Left ventricle myocardium inferior (tissue), 1 donor: ENCODE data around the gene OR5A2. TPM values are rescaled to one million over a fixed set of nuclear protein-coding genes. Genes with fewer than 3 reads are reported as not detected.

Source experiments
- DNase-seq: peaks from one replicate; pipeline ENCODE4 v3.0.0-alpha.2; 2020
- H3K27ac ChIP-seq: fragments of 200-600 bp; replicated peaks from 2 replicates; pipeline ENCODE4 v1.8.0; 2021
- H3K27me3 ChIP-seq: fragments of 200-600 bp; 2 replicates; pipeline ENCODE4 v1.8.0; 2021; ENCODE audit warnings: low read depth
- H3K36me3 ChIP-seq: fragments of 200-600 bp; 2 replicates; pipeline ENCODE4 v1.8.0; 2021
- H3K4me1 ChIP-seq: fragments of 200-600 bp; 2 replicates; pipeline ENCODE4 v1.8.0; 2021
- H3K4me3 ChIP-seq: fragments of 200-600 bp; 2 replicates; pipeline ENCODE4 v1.8.0; 2021; ENCODE audit warnings: mild to moderate bottlenecking, moderate library complexity
- H3K9me3 ChIP-seq: fragments of 200-600 bp; replicated peaks from 2 replicates; pipeline ENCODE4 v1.8.0; 2021
- intact Hi-C: fragments of 100-400 bp; cut with micrococcal nuclease; formaldehyde crosslinking; loops from one replicate; pipeline ENCODE4 v1.11.0; 2022
- long read RNA-seq: library from polyadenylated mRNA; unstranded; transcript quantifications from one replicate; pipeline ENCODE4 v2.0.0, GENCODE V29; 2021
- total RNA-seq: library from RNA; stranded (reverse); fragmentation: NEBNext Ultra II Directional; extraction: Animal tissue kit (Norgen Biotek cat#: 25700); gene quantifications from one replicate; pipeline ENCODE4 v1.2.1, GENCODE V29; 2021
- TF ChIP-seq, protein P1 (sequence below): fragments of 200-600 bp; IDR thresholded peaks from 2 replicates; pipeline ENCODE4 v1.8.0; 2021; ENCODE audit warnings: antibody characterized with exemption, mild to moderate bottlenecking, borderline replicate concordance
- donor health status: DM: no; HTN: yes; CAD: no; lungs with severe emphysema.

The OR5A2 gene, protein sequence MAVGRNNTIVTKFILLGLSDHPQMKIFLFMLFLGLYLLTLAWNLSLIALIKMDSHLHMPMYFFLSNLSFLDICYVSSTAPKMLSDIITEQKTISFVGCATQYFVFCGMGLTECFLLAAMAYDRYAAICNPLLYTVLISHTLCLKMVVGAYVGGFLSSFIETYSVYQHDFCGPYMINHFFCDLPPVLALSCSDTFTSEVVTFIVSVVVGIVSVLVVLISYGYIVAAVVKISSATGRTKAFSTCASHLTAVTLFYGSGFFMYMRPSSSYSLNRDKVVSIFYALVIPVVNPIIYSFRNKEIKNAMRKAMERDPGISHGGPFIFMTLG
- not detected for total RNA-seq
- long read RNA-seq, result 0 reads

GRCh38 chr11:59426361-59427067, at the start of gene OR5A2:
Gene OR5A2 (minus strand): TSS chr11:59426413. CDS start chr11:59422953, 3,460 bp downstream.
- Histone ChIP-seq H3K4me3 (no peak within 1 kb of the TSS), H3K36me3 (no peaks in the 10 kb centered on the region), H3K27ac (no peak within 1 kb of the TSS), H3K27me3 (peaks cover 3% of the 10 kb centered on the region), H3K4me1 (no peaks in the 10 kb centered on the region), H3K9me3 (no peaks in the 10 kb centered on the region)
- no peak for DNase-seq
- intact Hi-C loops, result loop anchor here (10.0 kb wide), 1 partner anchor 252 kb away; the partner anchor contains the start of gene DTX4
- TF ChIP-seq, protein P1, sequence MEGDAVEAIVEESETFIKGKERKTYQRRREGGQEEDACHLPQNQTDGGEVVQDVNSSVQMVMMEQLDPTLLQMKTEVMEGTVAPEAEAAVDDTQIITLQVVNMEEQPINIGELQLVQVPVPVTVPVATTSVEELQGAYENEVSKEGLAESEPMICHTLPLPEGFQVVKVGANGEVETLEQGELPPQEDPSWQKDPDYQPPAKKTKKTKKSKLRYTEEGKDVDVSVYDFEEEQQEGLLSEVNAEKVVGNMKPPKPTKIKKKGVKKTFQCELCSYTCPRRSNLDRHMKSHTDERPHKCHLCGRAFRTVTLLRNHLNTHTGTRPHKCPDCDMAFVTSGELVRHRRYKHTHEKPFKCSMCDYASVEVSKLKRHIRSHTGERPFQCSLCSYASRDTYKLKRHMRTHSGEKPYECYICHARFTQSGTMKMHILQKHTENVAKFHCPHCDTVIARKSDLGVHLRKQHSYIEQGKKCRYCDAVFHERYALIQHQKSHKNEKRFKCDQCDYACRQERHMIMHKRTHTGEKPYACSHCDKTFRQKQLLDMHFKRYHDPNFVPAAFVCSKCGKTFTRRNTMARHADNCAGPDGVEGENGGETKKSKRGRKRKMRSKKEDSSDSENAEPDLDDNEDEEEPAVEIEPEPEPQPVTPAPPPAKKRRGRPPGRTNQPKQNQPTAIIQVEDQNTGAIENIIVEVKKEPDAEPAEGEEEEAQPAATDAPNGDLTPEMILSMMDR, result no peak

- no peak overlapping the region for H3K27ac ChIP-seq
- TF ChIP-seq, protein P1, result no peak
- H3K36me3 ChIP-seq, result no peaks in the 10 kb centered on the region
- DNase-seq, result no peak
- intact Hi-C loops, result no loop called here
- no peaks in the 10 kb centered on the region for H3K9me3 ChIP-seq
- H3K27me3 ChIP-seq, result peaks cover 4% of the 10 kb centered on the region
- no peaks in the 10 kb centered on the region for H3K4me1 ChIP-seq
- H3K4me3 ChIP-seq, result no peak overlapping the region
These were observed 49.0 kb upstream of the OR5A2 start for GRCh38 chr11:59475176-59475575.

GRCh38 chr11:59473015-59473414, 46.8 kb upstream of the OR5A2 start, which contains the start of gene OR4D10:
Gene OR4D10 (plus strand): TSS chr11:59473315. CDS start chr11:59477430, 4,115 bp downstream.
- TF ChIP-seq, protein P1, result no peak
- Histone ChIP-seq H3K27me3 (no peaks in the 10 kb centered on the region), H3K9me3 (no peaks in the 10 kb centered on the region), H3K27ac (no peak within 1 kb of the TSS), H3K4me3 (no peak within 1 kb of the TSS), H3K36me3 (no peaks in the 10 kb centered on the region), H3K4me1 (no peaks in the 10 kb centered on the region)
- intact Hi-C loops, result no loop called here
- no peak for DNase-seq

GRCh38 chr11:59463190-59463641, 37.0 kb upstream of the OR5A2 start:
- Histone ChIP-seq H3K27ac (no peak overlapping the region), H3K9me3 (peaks cover 6% of the 10 kb centered on the region), H3K4me3 (no peak overlapping the region), H3K27me3 (no peaks in the 10 kb centered on the region), H3K4me1 (no peaks in the 10 kb centered on the region), H3K36me3 (no peaks in the 10 kb centered on the region)
- TF ChIP-seq, protein P1, result no peak
- DNase-seq, result no peak
- intact Hi-C loops, result no loop called here

- H3K9me3 ChIP-seq, result peaks cover under 1% of the 10 kb centered on the region
- TF ChIP-seq, protein P1, result no peak
- H3K27me3 ChIP-seq, result peaks cover 5% of the 10 kb centered on the region
- no peak overlapping the region for H3K4me3 ChIP-seq
- H3K4me1 ChIP-seq, result no peaks in the 10 kb centered on the region
- intact Hi-C loops, result no loop called here
- no peak overlapping the region for H3K27ac ChIP-seq
- H3K36me3 ChIP-seq, result no peaks in the 10 kb centered on the region
- DNase-seq, result no peak
These were observed 33.7 kb upstream of the OR5A2 start for GRCh38 chr11:59459916-59460315.
